ENCODE data around the gene PPP1R27.

DNA sequence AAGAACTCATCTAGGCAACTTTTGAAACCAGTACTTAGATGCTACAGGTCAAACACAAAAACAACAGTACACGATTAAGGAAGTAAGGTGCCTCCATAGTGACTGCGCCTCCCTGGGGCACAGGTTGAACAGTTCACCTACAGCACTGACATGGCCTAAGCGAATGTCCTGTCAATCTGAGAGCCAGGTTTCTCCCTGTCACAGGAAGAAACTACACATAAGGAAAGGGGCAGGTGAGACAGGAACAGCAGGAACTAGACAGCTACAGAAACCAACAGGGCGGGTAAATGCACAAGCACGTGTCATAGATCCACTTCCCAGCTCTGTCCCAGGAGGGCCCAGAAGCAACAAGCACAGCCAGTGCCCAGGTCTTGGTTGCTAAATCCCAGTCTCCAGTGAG, 44.3 kb upstream of the PPP1R27 start:
- TF ChIP-seq POLR2A (IDR thresholded peaks at IDR 0.05) = no peak
- TF ChIP-seq, protein P1, sequence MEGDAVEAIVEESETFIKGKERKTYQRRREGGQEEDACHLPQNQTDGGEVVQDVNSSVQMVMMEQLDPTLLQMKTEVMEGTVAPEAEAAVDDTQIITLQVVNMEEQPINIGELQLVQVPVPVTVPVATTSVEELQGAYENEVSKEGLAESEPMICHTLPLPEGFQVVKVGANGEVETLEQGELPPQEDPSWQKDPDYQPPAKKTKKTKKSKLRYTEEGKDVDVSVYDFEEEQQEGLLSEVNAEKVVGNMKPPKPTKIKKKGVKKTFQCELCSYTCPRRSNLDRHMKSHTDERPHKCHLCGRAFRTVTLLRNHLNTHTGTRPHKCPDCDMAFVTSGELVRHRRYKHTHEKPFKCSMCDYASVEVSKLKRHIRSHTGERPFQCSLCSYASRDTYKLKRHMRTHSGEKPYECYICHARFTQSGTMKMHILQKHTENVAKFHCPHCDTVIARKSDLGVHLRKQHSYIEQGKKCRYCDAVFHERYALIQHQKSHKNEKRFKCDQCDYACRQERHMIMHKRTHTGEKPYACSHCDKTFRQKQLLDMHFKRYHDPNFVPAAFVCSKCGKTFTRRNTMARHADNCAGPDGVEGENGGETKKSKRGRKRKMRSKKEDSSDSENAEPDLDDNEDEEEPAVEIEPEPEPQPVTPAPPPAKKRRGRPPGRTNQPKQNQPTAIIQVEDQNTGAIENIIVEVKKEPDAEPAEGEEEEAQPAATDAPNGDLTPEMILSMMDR (IDR thresholded peaks at IDR 0.05) = no peak

All from heart left ventricle (tissue), 13 donors.